ENCODE results near the gene PPT2. TPM values are rescaled to one million over a fixed set of nuclear protein-coding genes. Genes with fewer than 3 reads are reported as not detected.
A peak's percentile ranks its signal among the peaks of the same experiment; 100 is the strongest.
"Not testable (repeated sequence)": the region's sequence is repeated elsewhere in the genome, so short reads cannot be mapped to it uniquely, and the experiment has no call there.

Gene PPT2
- total RNA-seq, 1 experiment from 2014 or later: 30.0 TPM

GRCh38 chr6:32183483-32184083 lies 29.6 kb downstream of the PPT2 start (continued):
- TF ChIP-seq ZNF532 (CRISPR knock-in tag; IDR thresholded peaks at IDR 0.05; ENCODE audit: borderline replicate concordance) (no peak), ZNF423 (CRISPR knock-in tag; IDR thresholded peaks at IDR 0.05) (no peak), ZNF396 (CRISPR knock-in tag; IDR thresholded peaks at IDR 0.05; ENCODE audit: borderline replicate concordance) (no peak)

GRCh38 chr6:32184084-32184640 lies 30.2 kb downstream of the PPT2 start, which contains the start of gene AGER:
AGER (minus strand) TSS chr6:32184253; CDS start chr6:32184222, 31 bp downstream.
- H3K36me3 Mint-ChIP-seq: peaks cover 40% of the 10 kb centered on the region
- H3K4me3 Mint-ChIP-seq: no peak within 1 kb of the TSS
- POLR2A ChIA-PET: no interaction called here
- H3K4me1 Mint-ChIP-seq: peaks cover 19% of the 10 kb centered on the region
- no peaks in the 10 kb centered on the region for H3K9me3 Mint-ChIP-seq
- H3K27ac Mint-ChIP-seq: no peak within 1 kb of the TSS; the same call in 1 of the 2 replicates
- no peaks in the 10 kb centered on the region for H3K27me3 Mint-ChIP-seq (ENCODE audit: low read depth)
- TF ChIP-seq GABPB1 (CRISPR knock-in tag; IDR thresholded peaks at IDR 0.05): peak; percentile 35; the same call in 1 of the 2 replicates
- no peak for TF ChIP-seq ESRRA (CRISPR knock-in tag; IDR thresholded peaks at IDR 0.05; ENCODE audit: borderline replicate concordance)
- ATAC-seq: no peak
- CTCF ChIA-PET: no interaction called here
- no peak for DNase-seq (ENCODE audit: low spot score)

- Mint-ChIP-seq H3K36me3 (peaks cover 31% of the 10 kb centered on the region), H3K27ac (peak overlapping the region; percentile 90), H3K4me1 (peaks cover 20% of the 10 kb centered on the region)
- CTCF ChIA-PET: interaction anchor here (0.8 to 1.0 kb wide), 2 partner anchors 10 to 24 kb away, joined by 3 to 8 read pairs; no protein-coding TSS in a partner anchor
- H3K27me3 Mint-ChIP-seq (ENCODE audit: low read depth); H3K4me3 Mint-ChIP-seq; H3K9me3 Mint-ChIP-seq; POLR2A ChIA-PET: not testable (repeated sequence)
- peak; percentile 53 for DNase-seq (ENCODE audit: low spot score)
- ATAC-seq: peak; percentile 49
These were observed 31.8 kb downstream of the PPT2 start for GRCh38 chr6:32185681-32186131.

GRCh38 chr6:32186151-32186840 lies 32.4 kb downstream of the PPT2 start:
- H3K4me3 Mint-ChIP-seq; POLR2A ChIA-PET; ATAC-seq; DNase-seq (ENCODE audit: low spot score); H3K27me3 Mint-ChIP-seq (ENCODE audit: low read depth); H3K9me3 Mint-ChIP-seq: not testable (repeated sequence)
- CTCF ChIA-PET: interaction anchor here (1.0 kb wide), 1 partner anchor 9 kb away, joined by 8 read pairs; no protein-coding TSS in a partner anchor
- H3K36me3 Mint-ChIP-seq: peaks cover 25% of the 10 kb centered on the region
- H3K4me1 Mint-ChIP-seq: peaks cover 25% of the 10 kb centered on the region
- peak overlapping the region; percentile 90 for H3K27ac Mint-ChIP-seq

GRCh38 chr6:32187009-32187709 lies 33.2 kb downstream of the PPT2 start:
- peaks cover 22% of the 10 kb centered on the region for H3K36me3 Mint-ChIP-seq
- ChIA-PET POLR2A (no interaction called here), CTCF (no interaction called here)
- DNase-seq (ENCODE audit: low spot score): no peak
- H3K9me3 Mint-ChIP-seq: no peaks in the 10 kb centered on the region
- peak overlapping the region; percentile 71 for H3K27ac Mint-ChIP-seq
- TF ChIP-seq E2F5 (CRISPR knock-in tag; IDR thresholded peaks at IDR 0.05) (no peak), MAX (CRISPR knock-in tag; IDR thresholded peaks at IDR 0.05) (no peak), KAT7 (CRISPR knock-in tag; IDR thresholded peaks at IDR 0.05; ENCODE audit: borderline replicate concordance) (no peak), NFE2L1 (CRISPR knock-in tag; IDR thresholded peaks at IDR 0.05) (no peak), USF2 (CRISPR knock-in tag; IDR thresholded peaks at IDR 0.05) (no peak)
- H3K27me3 Mint-ChIP-seq (ENCODE audit: low read depth): no peaks in the 10 kb centered on the region
- 0 out of 2 replicates have a peak overlapping the region, but pooled peaks have one; percentile 6 for H3K4me3 Mint-ChIP-seq
- peaks cover 33% of the 10 kb centered on the region for H3K4me1 Mint-ChIP-seq
- ATAC-seq: no peak

- ATAC-seq; H3K27me3 Mint-ChIP-seq (ENCODE audit: low read depth); DNase-seq (ENCODE audit: low spot score); H3K9me3 Mint-ChIP-seq; POLR2A ChIA-PET: not testable (repeated sequence)
- Mint-ChIP-seq H3K4me1 (peaks cover 40% of the 10 kb centered on the region), H3K27ac (peak overlapping the region; percentile 63; the same call in 1 of the 2 replicates), H3K4me3 (peak overlapping the region; percentile 85), H3K36me3 (peaks cover 22% of the 10 kb centered on the region)
- CTCF ChIA-PET: interaction anchor here (1.1 kb wide), 1 partner anchor 10 kb away, joined by 3 read pairs; no protein-coding TSS in a partner anchor
These were observed 33.9 kb downstream of the PPT2 start for GRCh38 chr6:32187725-32188380.

Measured in WTC11 (cell line).